ENCODE measurements around the gene RAE1. TPM values are rescaled to one million over a fixed set of nuclear protein-coding genes. Genes with fewer than 3 reads are reported as not detected.

RAE1 gene
- total RNA-seq, 1 donor from 2014 or later = 44.6 TPM

DNA sequence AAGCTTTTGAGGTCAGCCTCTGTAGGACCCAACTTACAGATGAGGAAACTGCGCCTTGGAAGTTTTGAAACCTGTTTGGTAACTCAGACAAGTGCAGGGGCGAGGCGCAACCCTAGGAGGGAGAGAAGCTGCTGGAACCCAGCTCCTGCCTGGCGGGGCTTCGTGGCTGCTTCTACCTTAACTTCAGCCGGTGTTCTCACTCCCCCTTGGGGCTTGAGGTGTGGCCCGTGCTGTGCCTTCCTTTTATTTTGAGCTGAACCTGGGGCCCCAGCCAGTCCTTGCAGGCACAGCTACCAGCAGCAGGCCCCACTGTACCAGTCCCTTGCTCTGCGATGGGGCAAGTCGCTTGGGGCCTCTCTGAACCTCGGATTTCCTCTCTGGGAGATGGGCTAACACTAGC is 52.2 kb downstream of the RAE1 start:
- H3K27me3 Mint-ChIP-seq = no peaks in the 10 kb centered on the region
- H3K4me3 Mint-ChIP-seq (ENCODE audit: low read depth) = no peak overlapping the region
- H3K36me3 Mint-ChIP-seq (ENCODE audit: insufficient read depth) = peaks cover 7% of the 10 kb centered on the region
- no peak for DNase-seq (ENCODE audit: low spot score, unreplicated experiment)
- no peaks in the 10 kb centered on the region for H3K9me3 Mint-ChIP-seq (ENCODE audit: low read depth)
- peaks cover 1% of the 10 kb centered on the region for H3K4me1 Mint-ChIP-seq (ENCODE audit: low read depth)
- H3K27ac Mint-ChIP-seq = no peak overlapping the region
- TF ChIP-seq, protein P1, sequence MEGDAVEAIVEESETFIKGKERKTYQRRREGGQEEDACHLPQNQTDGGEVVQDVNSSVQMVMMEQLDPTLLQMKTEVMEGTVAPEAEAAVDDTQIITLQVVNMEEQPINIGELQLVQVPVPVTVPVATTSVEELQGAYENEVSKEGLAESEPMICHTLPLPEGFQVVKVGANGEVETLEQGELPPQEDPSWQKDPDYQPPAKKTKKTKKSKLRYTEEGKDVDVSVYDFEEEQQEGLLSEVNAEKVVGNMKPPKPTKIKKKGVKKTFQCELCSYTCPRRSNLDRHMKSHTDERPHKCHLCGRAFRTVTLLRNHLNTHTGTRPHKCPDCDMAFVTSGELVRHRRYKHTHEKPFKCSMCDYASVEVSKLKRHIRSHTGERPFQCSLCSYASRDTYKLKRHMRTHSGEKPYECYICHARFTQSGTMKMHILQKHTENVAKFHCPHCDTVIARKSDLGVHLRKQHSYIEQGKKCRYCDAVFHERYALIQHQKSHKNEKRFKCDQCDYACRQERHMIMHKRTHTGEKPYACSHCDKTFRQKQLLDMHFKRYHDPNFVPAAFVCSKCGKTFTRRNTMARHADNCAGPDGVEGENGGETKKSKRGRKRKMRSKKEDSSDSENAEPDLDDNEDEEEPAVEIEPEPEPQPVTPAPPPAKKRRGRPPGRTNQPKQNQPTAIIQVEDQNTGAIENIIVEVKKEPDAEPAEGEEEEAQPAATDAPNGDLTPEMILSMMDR (IDR thresholded peaks at IDR 0.05; ENCODE audit: unreplicated experiment) = no peak

DNA sequence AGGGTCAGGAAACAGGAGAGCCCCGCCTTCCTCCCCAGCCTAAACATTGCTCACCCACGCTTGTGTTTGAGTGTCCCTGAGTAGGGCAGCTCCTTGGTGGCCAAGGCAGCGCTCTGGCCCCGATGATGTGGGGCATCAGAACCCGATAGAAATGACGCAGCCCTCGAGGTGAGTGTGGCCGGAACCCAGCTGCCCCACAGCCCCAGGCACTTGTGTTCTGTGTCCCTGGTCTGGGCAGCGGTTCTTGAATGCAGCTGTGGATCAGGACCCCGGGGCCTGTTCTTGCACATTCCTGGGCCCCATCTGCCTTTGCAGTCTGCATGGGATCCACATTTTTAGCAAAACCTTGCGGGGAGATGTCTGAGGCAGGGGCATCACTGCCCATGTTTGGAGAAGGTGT is 53.0 kb downstream of the RAE1 start:
- no peak overlapping the region for H3K27ac Mint-ChIP-seq
- peaks cover 5% of the 10 kb centered on the region for H3K36me3 Mint-ChIP-seq (ENCODE audit: insufficient read depth)

DNA sequence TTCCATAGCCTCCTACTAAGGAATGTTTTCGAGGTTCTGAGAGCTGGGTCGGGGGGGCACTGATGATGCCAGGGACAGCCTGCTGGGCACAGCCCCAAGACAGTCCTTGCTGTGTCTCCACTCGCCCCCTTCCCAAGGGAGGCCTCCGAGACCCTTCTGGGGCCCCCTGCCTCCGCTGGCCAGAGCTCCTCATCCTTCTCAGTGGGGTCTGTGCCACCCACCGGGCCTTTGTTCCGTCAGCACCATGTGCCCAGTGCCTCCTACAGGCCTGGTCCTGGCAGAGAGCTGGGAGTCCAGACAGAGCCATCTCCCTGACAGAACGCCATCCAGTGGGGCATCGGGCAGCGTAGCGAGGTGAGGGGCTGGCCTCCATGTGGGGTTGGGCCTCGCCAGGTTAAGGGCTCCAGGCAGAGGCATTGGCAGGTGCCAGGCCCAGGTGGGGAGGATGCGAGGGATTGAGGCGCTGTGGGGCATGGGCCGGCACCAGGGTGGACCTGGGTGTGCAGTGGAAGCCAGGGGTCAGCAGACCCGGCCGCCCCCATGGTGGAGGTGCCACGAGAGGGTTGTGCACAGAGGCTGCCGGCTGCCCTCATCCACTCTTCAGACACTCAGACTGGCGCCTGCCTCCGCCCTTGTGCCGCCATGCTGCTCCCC is 53.5 kb downstream of the RAE1 start:
- H3K27me3 Mint-ChIP-seq = no peaks in the 10 kb centered on the region
- no peak for DNase-seq (ENCODE audit: low spot score, unreplicated experiment)
- H3K4me1 Mint-ChIP-seq (ENCODE audit: low read depth) = no peaks in the 10 kb centered on the region
- H3K27ac Mint-ChIP-seq = no peak overlapping the region
- H3K9me3 Mint-ChIP-seq (ENCODE audit: low read depth) = no peaks in the 10 kb centered on the region
- TF ChIP-seq, protein P1 (IDR thresholded peaks at IDR 0.05; ENCODE audit: unreplicated experiment) = no peak
- H3K36me3 Mint-ChIP-seq (ENCODE audit: insufficient read depth) = peaks cover 3% of the 10 kb centered on the region
- H3K4me3 Mint-ChIP-seq (ENCODE audit: low read depth) = no peak overlapping the region

More for the DNA sequence above, 53.0 kb downstream of the RAE1 start:
- Mint-ChIP-seq H3K4me1 (ENCODE audit: low read depth) (no peaks in the 10 kb centered on the region), H3K4me3 (ENCODE audit: low read depth) (no peak overlapping the region), H3K27me3 (no peaks in the 10 kb centered on the region), H3K9me3 (ENCODE audit: low read depth) (no peaks in the 10 kb centered on the region)
- TF ChIP-seq, protein P1 (IDR thresholded peaks at IDR 0.05; ENCODE audit: unreplicated experiment) = no peak
- DNase-seq (ENCODE audit: low spot score, unreplicated experiment) = no peak

DNA sequence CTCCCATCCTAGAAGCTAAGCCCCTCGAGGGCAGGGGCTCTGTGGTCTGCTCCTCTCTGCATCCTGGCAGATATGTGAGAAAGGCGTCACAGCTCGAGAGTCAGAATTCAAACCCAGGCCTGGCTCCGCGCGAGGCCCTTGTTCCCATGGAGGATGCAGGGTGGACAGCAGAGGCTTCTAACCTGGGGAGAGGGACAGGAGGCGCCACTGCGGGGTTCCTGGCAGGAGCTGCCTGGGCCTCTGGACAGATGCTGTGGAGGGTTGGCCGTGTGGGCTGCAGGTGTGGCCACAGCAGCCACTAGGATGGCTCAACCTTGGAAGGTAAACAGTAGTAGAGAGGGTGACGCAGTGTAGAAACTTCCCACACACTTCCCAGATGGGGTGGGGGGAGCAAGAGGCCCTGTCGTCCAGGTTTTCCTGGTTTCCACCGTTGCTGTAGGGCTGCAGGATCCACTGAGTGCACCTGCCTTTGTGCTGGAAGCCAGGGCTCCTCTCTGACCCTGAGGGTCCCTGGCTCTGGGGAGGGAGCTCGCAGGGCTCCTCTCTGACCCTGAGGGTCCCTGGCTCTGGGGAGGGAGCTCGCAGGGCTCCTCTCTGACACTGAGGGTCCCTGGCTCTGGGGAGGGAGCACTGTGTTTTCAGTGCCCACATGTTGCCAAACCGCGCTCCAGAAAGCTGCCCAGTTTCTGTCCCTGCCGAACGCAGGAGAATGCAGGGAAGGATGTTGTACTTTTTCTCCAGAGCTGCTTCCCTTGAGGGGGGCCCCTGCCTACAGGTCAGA is 54.4 kb downstream of the RAE1 start:
- Mint-ChIP-seq H3K27ac (no peak overlapping the region), H3K4me3 (ENCODE audit: low read depth) (no peak overlapping the region), H3K9me3 (ENCODE audit: low read depth) (no peaks in the 10 kb centered on the region), H3K36me3 (ENCODE audit: insufficient read depth) (peaks cover 3% of the 10 kb centered on the region), H3K27me3 (no peaks in the 10 kb centered on the region), H3K4me1 (ENCODE audit: low read depth) (peaks cover 4% of the 10 kb centered on the region)
- no peak for DNase-seq (ENCODE audit: low spot score, unreplicated experiment)
- TF ChIP-seq, protein P1 (IDR thresholded peaks at IDR 0.05; ENCODE audit: unreplicated experiment) = no peak

DNA sequence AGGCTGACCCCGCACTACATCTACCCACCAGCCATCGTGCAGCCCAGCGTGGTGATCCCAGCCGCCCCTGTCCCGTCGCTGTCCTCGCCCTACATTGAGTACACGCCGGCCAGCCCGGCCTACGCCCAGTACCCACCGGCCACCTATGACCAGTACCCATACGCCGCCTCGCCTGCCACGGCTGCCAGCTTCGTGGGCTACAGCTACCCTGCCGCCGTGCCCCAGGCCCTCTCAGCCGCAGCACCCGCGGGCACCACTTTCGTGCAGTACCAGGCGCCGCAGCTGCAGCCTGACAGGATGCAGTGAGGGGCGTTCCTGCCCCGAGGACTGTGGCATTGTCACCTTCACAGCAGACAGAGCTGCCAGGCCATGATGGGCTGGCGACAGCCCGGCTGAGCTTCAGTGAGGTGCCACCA is 56.5 kb downstream of the RAE1 start:
- no peaks in the 10 kb centered on the region for H3K9me3 Mint-ChIP-seq (ENCODE audit: low read depth)
- peaks cover 1% of the 10 kb centered on the region for H3K36me3 Mint-ChIP-seq (ENCODE audit: insufficient read depth)
- TF ChIP-seq, protein P1 (IDR thresholded peaks at IDR 0.05; ENCODE audit: unreplicated experiment) = no peak
- H3K4me3 Mint-ChIP-seq (ENCODE audit: low read depth) = no peak overlapping the region
- H3K27me3 Mint-ChIP-seq = no peaks in the 10 kb centered on the region
- H3K4me1 Mint-ChIP-seq (ENCODE audit: low read depth) = peaks cover 4% of the 10 kb centered on the region
- DNase-seq (ENCODE audit: low spot score, unreplicated experiment) = no peak
- no peak overlapping the region for H3K27ac Mint-ChIP-seq

Data from progenitor cell of endocrine pancreas (in vitro differentiated cells).